Measurements from ENCODE around the gene XPO6.

The XPO6 gene

GRCh38 chr16:28082624-28083023 lies 129.1 kb downstream of the XPO6 start:
- H3K4me3 ChIP-seq (replicated peaks; ENCODE audit: low read depth, low read length): no peak overlapping the region
- TF ChIP-seq CTCF (IDR thresholded peaks at IDR 0.05; ENCODE audit: low read length, missing control alignments): no peak
- no peak for DNase-seq (ENCODE audit: low read depth)

- DNase-seq (ENCODE audit: low read depth): no peak
- H3K4me3 ChIP-seq (replicated peaks; ENCODE audit: low read depth, low read length): no peak overlapping the region
- TF ChIP-seq CTCF (IDR thresholded peaks at IDR 0.05; ENCODE audit: low read length, missing control alignments): no peak
These were observed 130.3 kb downstream of the XPO6 start for GRCh38 chr16:28081391-28081968.

GRCh38 chr16:28078261-28078660 lies 133.5 kb downstream of the XPO6 start:
- no peak for DNase-seq (ENCODE audit: low read depth)
- no peak for TF ChIP-seq CTCF (IDR thresholded peaks at IDR 0.05; ENCODE audit: low read length, missing control alignments)
- no peak overlapping the region for H3K4me3 ChIP-seq (replicated peaks; ENCODE audit: low read depth, low read length)

GRCh38 chr16:28073836-28074235 lies 137.9 kb downstream of the XPO6 start:
- H3K4me3 ChIP-seq (replicated peaks; ENCODE audit: low read depth, low read length): no peak overlapping the region
- DNase-seq (ENCODE audit: low read depth): no peak
- no peak for TF ChIP-seq CTCF (IDR thresholded peaks at IDR 0.05; ENCODE audit: low read length, missing control alignments)

- no peak for TF ChIP-seq CTCF (IDR thresholded peaks at IDR 0.05; ENCODE audit: low read length, missing control alignments)
- H3K4me3 ChIP-seq (replicated peaks; ENCODE audit: low read depth, low read length): no peak overlapping the region
- no peak for DNase-seq (ENCODE audit: low read depth)
These were observed 139.7 kb downstream of the XPO6 start for GRCh38 chr16:28072087-28072486.

- H3K4me3 ChIP-seq (replicated peaks; ENCODE audit: low read depth, low read length): no peak overlapping the region
- TF ChIP-seq CTCF (IDR thresholded peaks at IDR 0.05; ENCODE audit: low read length, missing control alignments): no peak
- no peak for DNase-seq (ENCODE audit: low read depth)
These were observed 141.6 kb downstream of the XPO6 start for GRCh38 chr16:28069971-28070794.

Data from fibroblast of pulmonary artery (primary cell).